ENCODE results near the gene C1orf35.

GRCh38 chr1:228144993-228145343 is 41.8 kb upstream of the C1orf35 start:
- TF ChIP-seq FOXK2 (IDR thresholded peaks at IDR 0.05) (no peak), FOXM1 (IDR thresholded peaks at IDR 0.05; ENCODE audit: borderline replicate concordance) (no peak), TARDBP (IDR thresholded peaks at IDR 0.05) (no peak), ELF4 (IDR thresholded peaks at IDR 0.05) (no peak), FOXA1 (IDR thresholded peaks at IDR 0.05) (no peak), LEF1 (IDR thresholded peaks at IDR 0.05; ENCODE audit: borderline replicate concordance) (no peak), SP1 (IDR thresholded peaks at IDR 0.05) (no peak)

Data from HEK293T (cell line).